ENCODE results near the gene ZNF750.

ZNF750 gene

GRCh38 chr17:82832411-82832810 is 7.4 kb downstream of the ZNF750 start:
- DNase-seq (ENCODE audit: low read depth), result no peak
- TF ChIP-seq CTCF (IDR thresholded peaks at IDR 0.05; ENCODE audit: insufficient read depth, low read depth, low read length, missing control alignments), result no peak
- H3K4me3 ChIP-seq (ENCODE audit: low read depth, low read length), result no peak overlapping the region

GRCh38 chr17:82831818-82832200 is 8.0 kb downstream of the ZNF750 start:
- no peak overlapping the region for H3K4me3 ChIP-seq (ENCODE audit: low read depth, low read length)
- TF ChIP-seq CTCF (IDR thresholded peaks at IDR 0.05; ENCODE audit: insufficient read depth, low read depth, low read length, missing control alignments), result no peak
- DNase-seq (ENCODE audit: low read depth), result no peak

GRCh38 chr17:82831041-82831817 is 8.6 kb downstream of the ZNF750 start:
- H3K4me3 ChIP-seq (ENCODE audit: low read depth, low read length), result no peak overlapping the region
- no peak for DNase-seq (ENCODE audit: low read depth)
- TF ChIP-seq CTCF (IDR thresholded peaks at IDR 0.05; ENCODE audit: insufficient read depth, low read depth, low read length, missing control alignments), result no peak

GRCh38 chr17:82830249-82830661 is 9.6 kb downstream of the ZNF750 start:
- H3K4me3 ChIP-seq (ENCODE audit: low read depth, low read length), result no peak overlapping the region
- TF ChIP-seq CTCF (IDR thresholded peaks at IDR 0.05; ENCODE audit: insufficient read depth, low read depth, low read length, missing control alignments), result no peak
- DNase-seq (ENCODE audit: low read depth), result no peak

GRCh38 chr17:82828875-82829487 is 10.8 kb downstream of the ZNF750 start:
- no peak for DNase-seq (ENCODE audit: low read depth)
- TF ChIP-seq CTCF (IDR thresholded peaks at IDR 0.05; ENCODE audit: insufficient read depth, low read depth, low read length, missing control alignments), result no peak
- no peak overlapping the region for H3K4me3 ChIP-seq (ENCODE audit: low read depth, low read length)

GRCh38 chr17:82826956-82827355 is 12.9 kb downstream of the ZNF750 start:
- H3K4me3 ChIP-seq (ENCODE audit: low read depth, low read length), result no peak overlapping the region
- no peak for DNase-seq (ENCODE audit: low read depth)
- TF ChIP-seq CTCF (IDR thresholded peaks at IDR 0.05; ENCODE audit: insufficient read depth, low read depth, low read length, missing control alignments), result no peak
